Thyroid gland (tissue), 4 donors: ENCODE data around the gene MUC4. TPM values are rescaled to one million over a fixed set of nuclear protein-coding genes. Genes with fewer than 3 reads are reported as not detected.
"Not testable (repeated sequence)": the region's sequence is repeated elsewhere in the genome, so short reads cannot be mapped to it uniquely, and the experiment has no call there.

Experiments used
- DNase-seq, 2 donors: peaks; one replicate each; pipeline ENCODE4 v3.0.0-alpha.2; 2019
- H3K27ac ChIP-seq, 3 donors: fragments of 200-600 bp; sonication (generic); 1 replicate in 2 of 3; 2 replicates in 1 of 3; pipeline ENCODE4 v1.5.1; 2016 to 2019; ENCODE audit warnings: mild to moderate bottlenecking in 1 of 3, moderate library complexity in 1 of 3
- H3K27me3 ChIP-seq: fragments of 200-600 bp; sonication (generic); one replicate; pipeline ENCODE4 v1.5.1; 2019
- H3K36me3 ChIP-seq, 2 donors: fragments of 200-600 bp; sonication (generic); one replicate each; pipeline ENCODE4 v1.5.1; 2016 to 2019
- H3K4me1 ChIP-seq, 2 donors: fragments of 200-600 bp; sonication (generic); one replicate each; pipeline ENCODE4 v1.5.1; 2017 to 2019
- H3K4me3 ChIP-seq, 3 donors: fragments of 200-600 bp; sonication (generic); replicated peaks in 1 of 3; 1 replicate in 2 of 3; 2 replicates in 1 of 3; pipeline ENCODE4 v1.5.1; 2016; ENCODE audit warnings: mild to moderate bottlenecking in 1 of 3
- H3K9me3 ChIP-seq: fragments of 200-600 bp; sonication (generic); one replicate; pipeline ENCODE4 v1.5.1; 2017
- CTCF ChIP-seq, 6 experiments: fragments of 200-600 bp in 3 of 6; fragments of 450-650 bp in 3 of 6; sonication (generic) in 3 of 6; IDR thresholded peaks; one replicate each; pipeline ENCODE4 v1.5.1; 2016 to 2019; ENCODE audit warnings: antibody characterized with exemption in 6 of 6, mild to moderate bottlenecking in 2 of 6, inconsistent platforms in 1 of 6, moderate library complexity in 1 of 6
- POLR2A ChIP-seq, 2 donors: fragments of 450-650 bp; IDR thresholded peaks; one replicate each; pipeline ENCODE4 v1.6.1; 2017; ENCODE audit warnings: antibody characterized with exemption in 2 of 2, mild to moderate bottlenecking in 2 of 2, moderate library complexity in 1 of 2
- WGBS, 2 donors: methylation state at CpG; one replicate each; pipeline ENCODE4 v1.1.5; 2017; 5-methylcytosine and 5-hydroxymethylcytosine counted together
- intact Hi-C: fragments of 100-400 bp; cut with DNase I; formaldehyde crosslinking; loops from one replicate; pipeline ENCODE4 v1.15.1; 2023
- total RNA-seq, 4 donors: library from RNA; depleted of rRNA; stranded (reverse); fragments of >200 nt; gene quantifications; one replicate each; pipeline ENCODE4 v1.2.3, GENCODE V29; 2016

Gene MUC4
- total RNA-seq, 4 donors from 2014 or later: 0.13 to 0.20 TPM; not detected in 2

DNA sequence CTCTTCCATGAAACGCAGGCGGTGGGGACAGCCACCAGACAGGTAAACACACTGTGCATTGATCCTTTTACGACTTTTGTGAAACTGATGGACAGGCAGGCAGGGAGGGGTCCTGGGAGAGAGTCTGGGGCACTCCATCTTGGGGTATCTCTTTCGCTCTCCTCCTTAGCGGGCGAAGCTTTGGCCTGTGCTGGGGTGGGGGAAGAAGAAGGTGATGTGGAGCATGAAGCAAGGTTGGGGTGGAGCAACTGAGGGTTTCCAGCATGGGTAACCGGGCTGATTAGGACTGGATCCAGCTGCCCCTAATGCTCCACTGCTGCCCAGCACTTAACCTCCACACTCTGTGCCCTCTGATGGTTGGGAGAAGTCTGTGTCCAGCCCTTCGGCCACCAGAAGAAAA lies 65.4 kb downstream of the MUC4 start:
- Histone ChIP-seq H3K27me3 (no peaks in the 10 kb centered on the region), H3K36me3 (no peaks in the 10 kb centered on the region), H3K4me1 (peaks cover 3 to 6% of the 10 kb centered on the region in 2 donors), H3K27ac (no peak overlapping the region), H3K9me3 (no peaks in the 10 kb centered on the region), H3K4me3 (no peak overlapping the region)
- 80 to 82% methylated on average over 8 of the region's 8 CpGs for WGBS, 2 donors
- intact Hi-C loops: no loop called here
- no peak for TF ChIP-seq CTCF (IDR thresholded peaks at IDR 0.05)
- DNase-seq: no peak

- WGBS, 2 donors: 83 to 86% methylated on average over 4 of the region's 4 CpGs
- H3K27me3 ChIP-seq: no peaks in the 10 kb centered on the region
- intact Hi-C loops: no loop called here
These were observed 67.3 kb downstream of the MUC4 start for GRCh38 chr3:195744437-195744836.

DNA sequence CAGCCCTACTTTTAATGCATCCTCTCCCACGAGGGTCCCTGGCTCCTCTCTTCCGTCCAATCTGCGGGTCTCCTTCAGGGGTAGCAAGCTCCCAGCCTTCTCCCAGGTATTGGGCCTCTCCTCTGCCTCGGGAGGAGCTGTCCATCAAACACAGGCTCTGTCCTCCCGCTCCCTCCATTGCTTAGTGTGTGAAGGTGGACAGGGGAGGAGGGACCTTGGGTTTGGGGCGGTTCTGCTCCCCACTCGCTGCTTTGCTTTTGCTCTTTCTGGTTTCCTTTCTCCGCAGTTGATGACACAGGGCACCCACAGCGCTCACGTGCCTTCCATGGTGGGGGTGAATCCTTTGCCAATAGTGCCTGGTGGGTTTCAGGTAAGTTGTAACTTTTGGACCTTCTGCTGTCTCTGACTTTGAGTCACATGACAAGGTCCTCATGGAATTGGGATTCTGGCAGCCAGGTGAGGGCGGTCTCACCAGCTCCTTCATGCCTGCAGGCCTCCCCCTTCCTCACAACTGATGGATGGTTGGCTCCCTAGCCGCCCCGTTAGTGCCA lies 72.1 kb downstream of the MUC4 start:
- Histone ChIP-seq H3K9me3 (no peaks in the 10 kb centered on the region), H3K4me1 (no peaks in the 10 kb centered on the region), H3K27me3 (no peaks in the 10 kb centered on the region), H3K27ac (no peak overlapping the region), H3K36me3 (peaks cover 5 to 14% of the 10 kb centered on the region in 2 donors), H3K4me3 (no peak overlapping the region)
- WGBS, 2 donors: 92% methylated on average over 12 of the region's 13 CpGs
- TF ChIP-seq POLR2A (IDR thresholded peaks at IDR 0.05) (no peak), CTCF (IDR thresholded peaks at IDR 0.05) (no peak)
- intact Hi-C loops: no loop called here
- DNase-seq: no peak

More at GRCh38 chr3:195744437-195744836, 67.3 kb downstream of the MUC4 start:
- H3K4me1 ChIP-seq: peaks cover 3 to 6% of the 10 kb centered on the region in 2 donors
- no peaks in the 10 kb centered on the region for H3K36me3 ChIP-seq
- H3K9me3 ChIP-seq: no peaks in the 10 kb centered on the region
- DNase-seq: no peak
- no peak overlapping the region for H3K4me3 ChIP-seq
- TF ChIP-seq CTCF (IDR thresholded peaks at IDR 0.05): no peak
- no peak for TF ChIP-seq POLR2A (IDR thresholded peaks at IDR 0.05)
- H3K27ac ChIP-seq: no peak overlapping the region

- DNase-seq: no peak
- intact Hi-C loops: no loop called here
- no peaks in the 10 kb centered on the region for H3K4me1 ChIP-seq
- WGBS, 2 donors: 88 to 89% methylated on average over 14 of the region's 14 CpGs
- TF ChIP-seq POLR2A (IDR thresholded peaks at IDR 0.05) (no peak), CTCF (IDR thresholded peaks at IDR 0.05) (no peak)
- no peaks in the 10 kb centered on the region for H3K27me3 ChIP-seq
- peaks cover 5 to 19% of the 10 kb centered on the region in 2 donors for H3K36me3 ChIP-seq
- no peak overlapping the region for H3K27ac ChIP-seq
- H3K9me3 ChIP-seq: no peaks in the 10 kb centered on the region
- H3K4me3 ChIP-seq: no peak overlapping the region
These were observed 73.3 kb downstream of the MUC4 start for GRCh38 chr3:195738274-195739044.

DNA sequence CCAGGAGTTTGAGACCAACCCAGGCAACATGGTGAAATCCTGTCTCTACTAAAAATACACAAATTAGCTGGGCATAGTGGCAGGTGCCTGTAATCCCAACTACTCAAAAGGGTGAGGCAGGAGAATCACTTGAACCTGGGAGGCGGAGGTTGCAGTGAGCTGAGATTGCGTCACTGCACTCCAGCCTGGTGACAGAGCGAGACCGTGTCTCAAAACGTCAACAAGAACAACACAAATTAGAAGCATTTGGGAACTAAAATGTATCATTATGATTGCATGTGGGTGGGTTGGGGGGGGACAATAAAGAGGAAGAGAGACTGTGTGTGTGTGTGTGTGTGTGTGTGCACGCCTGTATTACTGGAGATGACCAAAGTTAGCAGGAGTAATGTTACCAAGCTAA lies 73.9 kb downstream of the MUC4 start:
- H3K27ac ChIP-seq, H3K27me3 ChIP-seq, H3K9me3 ChIP-seq, intact Hi-C loops, H3K4me3 ChIP-seq, H3K4me1 ChIP-seq: not testable (repeated sequence)
- H3K36me3 ChIP-seq: peaks cover 5 to 25% of the 10 kb centered on the region in 2 donors
- peak; percentile 38 to 53 for DNase-seq
- WGBS, 2 donors: 48 to 62% methylated on average over 6 of the region's 6 CpGs
